Thymus (tissue), 11 donors: ENCODE data around the gene LCAT. TPM values are rescaled to one million over a fixed set of nuclear protein-coding genes. Genes with fewer than 3 reads are reported as not detected.

Experiments
- DNase-seq, 9 donors: peaks; one replicate each; pipeline ENCODE4 v3.0.0-alpha.2; 2013; ENCODE audit warnings: low spot score in 9 of 9, low read depth in 6 of 9, missing footprints in 1 of 9
- H3K27ac ChIP-seq, 2 donors: one replicate each; pipeline ENCODE4 v1.5.1; 2013; ENCODE audit warnings: control low read depth in 1 of 2, low read depth in 1 of 2, low read length in 1 of 2, mild to moderate bottlenecking in 1 of 2, moderate library complexity in 1 of 2
- H3K27me3 ChIP-seq, 2 donors: one replicate each; pipeline ENCODE4 v1.5.1; 2013; ENCODE audit warnings: low read length in 1 of 2; ENCODE audit not compliant: control insufficient read depth in 2 of 2, insufficient read depth in 1 of 2
- H3K36me3 ChIP-seq, 2 donors: one replicate each; pipeline ENCODE4 v1.5.1; 2013; ENCODE audit warnings: low read length in 1 of 2, mild to moderate bottlenecking in 1 of 2, moderate library complexity in 1 of 2; ENCODE audit not compliant: control insufficient read depth in 2 of 2, insufficient read depth in 2 of 2
- H3K4me1 ChIP-seq, 2 donors: one replicate each; pipeline ENCODE4 v1.5.1; 2013; ENCODE audit warnings: low read length in 2 of 2; ENCODE audit not compliant: control insufficient read depth in 2 of 2, insufficient read depth in 2 of 2
- H3K4me3 ChIP-seq, 2 donors: one replicate each; pipeline ENCODE4 v1.5.1; 2013; ENCODE audit warnings: low read length in 2 of 2, control low read depth in 1 of 2, mild to moderate bottlenecking in 1 of 2
- H3K9me3 ChIP-seq, 2 donors: one replicate each; pipeline ENCODE4 v1.5.1; 2013; ENCODE audit warnings: low read length in 1 of 2, mild to moderate bottlenecking in 1 of 2; ENCODE audit not compliant: control insufficient read depth in 2 of 2, insufficient read depth in 1 of 2
- WGBS: extraction: QIAGEN DNeasy Blood & Tissue Kit; methylation state at CpG from one replicate; pipeline ENCODE4 v1.1.7; 2013; 5-methylcytosine and 5-hydroxymethylcytosine counted together
- polyA plus RNA-seq: library from polyadenylated mRNA; stranded (reverse); fragments of 200-250 nt; gene quantifications from one replicate; pipeline ENCODE4 v1.2.3, GENCODE V29; 2013
- total RNA-seq: library from RNA; stranded (reverse); fragments of 120-200 nt; gene quantifications from one replicate; pipeline ENCODE4 v1.2.4, GENCODE V29; 2013
- donor health status: healthy.

LCAT gene
- total and polyA plus RNA-seq, 2 donors, result 4.4 to 51.9 TPM

DNA sequence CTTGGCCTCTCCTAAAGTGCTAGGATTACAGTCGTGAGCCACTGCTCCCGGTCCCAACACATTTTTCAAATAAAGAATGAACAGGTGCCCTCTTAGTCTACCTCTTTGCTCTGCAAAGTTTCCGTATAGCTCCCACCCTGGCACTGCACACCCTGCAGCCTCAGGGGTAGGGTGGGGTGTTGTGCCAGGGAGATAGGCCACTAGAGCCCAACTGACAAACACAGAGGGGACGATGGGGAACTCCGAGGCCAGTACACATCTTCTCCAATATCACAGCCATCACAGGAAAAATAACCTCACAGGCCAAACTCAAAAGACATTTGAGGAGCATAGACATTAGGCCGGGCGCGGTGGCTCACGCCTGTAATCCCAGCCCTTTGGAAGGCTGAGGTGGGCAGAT, 27.2 kb upstream of the LCAT start:
- Histone ChIP-seq H3K36me3 (no peaks in the 10 kb centered on the region), H3K9me3 (no peaks in the 10 kb centered on the region), H3K27ac (no peak overlapping the region), H3K4me1 (peaks cover 19 to 30% of the 10 kb centered on the region in 2 donors), H3K4me3 (no peak overlapping the region), H3K27me3 (peaks cover 0 to 4% of the 10 kb centered on the region in 2 donors)
- no peak for DNase-seq
- 93% methylated on average over 9 of the region's 9 CpGs for WGBS

GRCh38 chr16:67969254-67970039, 25.5 kb upstream of the LCAT start:
- no peaks in the 10 kb centered on the region for H3K27me3 ChIP-seq
- peak in 1 of 9 donors; percentile 56 for DNase-seq
- peak overlapping the region; percentile 55 to 79 for H3K4me3 ChIP-seq
- H3K36me3 ChIP-seq, result peaks cover 0 to 3% of the 10 kb centered on the region in 2 donors
- H3K27ac ChIP-seq, result peak overlapping the region; percentile 72 to 88
- peaks cover 35 to 41% of the 10 kb centered on the region in 2 donors for H3K4me1 ChIP-seq
- 60% methylated on average over 40 of the region's 40 CpGs for WGBS
- no peaks in the 10 kb centered on the region for H3K9me3 ChIP-seq

DNA sequence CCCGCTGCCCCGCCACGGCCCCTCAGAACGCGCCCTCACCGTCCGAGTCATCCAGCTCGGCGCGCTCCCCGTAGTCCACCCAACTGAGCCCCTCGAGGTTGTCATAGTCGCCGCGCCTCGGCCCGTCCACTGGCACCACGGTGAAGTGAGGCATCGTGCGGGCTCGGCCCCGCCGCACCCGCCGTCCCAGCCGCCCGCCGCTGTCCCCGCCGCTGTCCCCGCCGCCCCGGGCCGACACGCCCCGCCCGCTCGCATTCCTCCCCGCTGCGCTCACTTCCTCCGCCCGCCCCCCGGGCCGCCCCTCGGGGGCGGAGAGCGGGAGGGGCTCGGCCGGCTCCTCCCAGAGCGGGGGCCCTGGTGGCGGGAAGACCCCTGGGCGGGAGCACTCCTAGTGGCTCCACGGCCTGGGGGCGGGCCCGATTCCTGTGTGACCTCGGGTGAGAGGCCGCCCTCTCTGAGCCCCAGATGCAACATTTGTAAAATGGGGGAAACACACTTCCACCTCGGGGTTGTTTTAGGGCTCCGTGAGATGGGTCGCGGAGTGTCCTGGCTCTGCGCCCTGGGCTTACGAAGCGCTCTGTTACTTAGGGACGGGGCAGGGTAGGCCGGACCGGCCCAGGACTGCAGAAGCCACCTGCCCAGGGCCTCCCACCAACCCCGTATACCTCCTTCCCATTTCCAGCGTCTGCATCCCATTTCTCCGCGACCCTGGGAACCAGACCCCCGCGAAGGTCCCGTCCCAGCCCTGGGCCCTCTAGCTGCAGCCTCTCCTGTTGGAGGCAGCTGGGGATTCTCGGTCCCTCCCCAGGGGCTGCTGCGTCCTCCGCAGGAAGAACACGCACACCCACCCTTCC, 24.7 kb upstream of the LCAT start, which contains the start of gene SLC12A4:
TSS of gene SLC12A4 (minus strand) at position 238 of the 854 bp plus-strand sequence. CDS start at position 154, 84 bp downstream.
- WGBS, result under 1% methylated on average over 78 of the region's 78 CpGs
- H3K4me1 ChIP-seq, result peaks cover 44 to 49% of the 10 kb centered on the region in 2 donors
- peak within 1 kb of the TSS; percentile 72 to 88 for H3K27ac ChIP-seq
- H3K27me3 ChIP-seq, result no peaks in the 10 kb centered on the region
- H3K4me3 ChIP-seq, result peak within 1 kb of the TSS; percentile 55 to 79
- H3K9me3 ChIP-seq, result no peaks in the 10 kb centered on the region
- peaks cover 0 to 3% of the 10 kb centered on the region in 2 donors for H3K36me3 ChIP-seq
- DNase-seq, result peak in 6 of 9 donors; percentile 68 to 93 (median 85)

- peak in 1 of 9 donors; percentile 57 for DNase-seq
Measured at GRCh38 chr16:67967958-67968399, 24.1 kb upstream of the LCAT start.

GRCh38 chr16:67967183-67967957, 23.4 kb upstream of the LCAT start:
- Histone ChIP-seq H3K36me3 (peaks cover 8 to 14% of the 10 kb centered on the region in 2 donors), H3K9me3 (no peaks in the 10 kb centered on the region), H3K4me1 (peaks cover 48 to 59% of the 10 kb centered on the region in 2 donors), H3K27me3 (no peaks in the 10 kb centered on the region), H3K27ac (peak overlapping the region; percentile 68 to 88), H3K4me3 (peak overlapping the region; percentile 55 to 79)
- WGBS, result 32% methylated on average over 18 of the region's 18 CpGs
- DNase-seq, result peak in 5 of 9 donors; percentile 38 to 81 (median 56)

More at GRCh38 chr16:67967958-67968399, 24.1 kb upstream of the LCAT start:
- H3K4me1 ChIP-seq, result peaks cover 48 to 56% of the 10 kb centered on the region in 2 donors
- H3K36me3 ChIP-seq, result peaks cover 2 to 7% of the 10 kb centered on the region in 2 donors
- peak overlapping the region; percentile 55 to 79 for H3K4me3 ChIP-seq
- no peaks in the 10 kb centered on the region for H3K27me3 ChIP-seq
- H3K9me3 ChIP-seq, result no peaks in the 10 kb centered on the region
- WGBS, result 1% methylated on average over 45 of the region's 45 CpGs
- H3K27ac ChIP-seq, result peak overlapping the region; percentile 68 to 88

DNA sequence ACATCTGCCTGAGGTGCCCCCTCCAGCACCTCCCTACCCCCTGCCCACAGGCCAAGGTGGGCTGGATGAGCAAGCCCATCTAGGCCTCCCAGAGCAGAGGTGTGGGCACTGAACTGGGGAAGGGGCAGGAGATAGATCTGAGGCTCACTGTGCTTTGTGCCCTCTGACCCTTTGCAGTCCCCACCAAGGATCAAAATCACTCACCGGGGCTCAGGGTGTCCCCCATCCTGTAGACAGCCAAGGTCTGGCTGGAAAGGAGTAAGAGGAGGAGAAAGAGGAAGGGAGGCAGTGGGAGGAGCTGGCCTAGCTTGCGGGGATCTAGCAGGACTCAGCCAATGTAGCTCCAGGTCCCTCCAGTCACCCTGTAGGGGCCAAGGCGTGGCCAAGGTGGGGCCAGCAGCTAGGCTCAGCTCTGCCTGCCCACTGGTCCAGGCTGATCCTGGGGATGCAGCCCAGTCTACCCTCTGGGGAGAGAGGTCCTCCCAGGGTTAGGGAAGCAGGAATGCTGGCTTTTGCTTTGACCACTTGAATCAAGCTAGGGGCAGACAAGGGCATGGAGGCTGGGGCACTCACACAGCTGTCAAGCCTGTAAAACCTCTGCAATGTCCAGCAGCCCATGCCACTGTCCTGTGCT, 22.7 kb upstream of the LCAT start:
- peaks cover 48 to 61% of the 10 kb centered on the region in 2 donors for H3K4me1 ChIP-seq
- peak overlapping the region in 1 of 2 donors; percentile 55 for H3K4me3 ChIP-seq
- no peaks in the 10 kb centered on the region for H3K27me3 ChIP-seq
- peaks cover 15 to 21% of the 10 kb centered on the region in 2 donors for H3K36me3 ChIP-seq
- peak overlapping the region in 1 of 2 donors; percentile 46 for H3K27ac ChIP-seq
- H3K9me3 ChIP-seq, result no peaks in the 10 kb centered on the region
- 95% methylated on average over 3 of the region's 3 CpGs for WGBS
- no peak for DNase-seq

DNA sequence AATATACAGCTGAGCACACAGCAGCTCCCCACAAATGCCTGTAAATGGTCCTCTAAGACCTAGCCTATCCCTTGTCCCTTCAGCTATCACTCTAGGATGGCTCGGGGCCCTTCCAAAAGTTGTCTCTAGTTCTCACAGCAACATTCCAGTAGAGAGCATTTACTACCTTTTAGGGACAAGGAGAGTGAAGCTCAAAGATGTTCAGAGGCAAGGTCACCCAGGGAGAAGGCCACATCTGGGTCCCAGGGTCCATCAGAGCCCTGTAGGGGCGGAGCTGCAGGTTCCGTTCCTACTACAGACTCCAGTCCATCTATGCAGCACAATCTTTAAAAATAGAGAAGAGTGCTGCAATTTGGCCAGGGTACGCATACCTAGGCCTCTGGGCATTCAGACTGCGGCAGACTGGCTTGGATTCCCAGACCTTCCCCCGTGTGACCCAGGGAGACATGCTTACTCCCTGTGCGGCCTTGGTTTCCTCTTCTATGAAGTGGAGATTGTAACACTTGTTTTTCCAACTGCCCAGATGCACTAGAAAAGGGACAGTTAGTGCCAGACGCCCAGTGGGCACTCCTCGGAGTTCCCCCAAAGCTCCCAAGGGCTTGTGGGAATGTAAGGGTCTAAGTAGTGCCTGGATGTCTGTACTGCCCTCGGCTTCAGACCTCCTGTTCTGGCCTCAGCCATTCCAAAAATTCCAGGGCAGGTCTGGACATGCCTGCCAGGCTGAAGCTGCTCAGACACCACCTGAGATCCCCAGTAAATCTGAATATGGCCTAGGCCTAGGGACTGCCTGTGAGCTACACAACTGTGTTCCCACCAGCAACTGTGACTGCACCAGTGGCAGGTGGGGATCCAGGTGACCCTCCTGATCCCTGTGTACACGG, 22.0 kb upstream of the LCAT start:
- Histone ChIP-seq H3K27me3 (no peaks in the 10 kb centered on the region), H3K9me3 (no peaks in the 10 kb centered on the region), H3K27ac (peak overlapping the region; percentile 46 to 93), H3K4me1 (peaks cover 48 to 61% of the 10 kb centered on the region in 2 donors), H3K4me3 (no peak overlapping the region), H3K36me3 (peaks cover 21 to 28% of the 10 kb centered on the region in 2 donors)
- WGBS, result 95% methylated on average over 11 of the region's 11 CpGs
- DNase-seq, result no peak
